ENCODE measurements around the gene ARVCF. TPM values are rescaled to one million over a fixed set of nuclear protein-coding genes. Genes with fewer than 3 reads are reported as not detected.

The ARVCF gene
- total and polyA plus RNA-seq, 2 donors (not counting 3 experiments of a cell fraction or from before 2014, with no cell fraction given), result 81.3 to 105 TPM

DNA sequence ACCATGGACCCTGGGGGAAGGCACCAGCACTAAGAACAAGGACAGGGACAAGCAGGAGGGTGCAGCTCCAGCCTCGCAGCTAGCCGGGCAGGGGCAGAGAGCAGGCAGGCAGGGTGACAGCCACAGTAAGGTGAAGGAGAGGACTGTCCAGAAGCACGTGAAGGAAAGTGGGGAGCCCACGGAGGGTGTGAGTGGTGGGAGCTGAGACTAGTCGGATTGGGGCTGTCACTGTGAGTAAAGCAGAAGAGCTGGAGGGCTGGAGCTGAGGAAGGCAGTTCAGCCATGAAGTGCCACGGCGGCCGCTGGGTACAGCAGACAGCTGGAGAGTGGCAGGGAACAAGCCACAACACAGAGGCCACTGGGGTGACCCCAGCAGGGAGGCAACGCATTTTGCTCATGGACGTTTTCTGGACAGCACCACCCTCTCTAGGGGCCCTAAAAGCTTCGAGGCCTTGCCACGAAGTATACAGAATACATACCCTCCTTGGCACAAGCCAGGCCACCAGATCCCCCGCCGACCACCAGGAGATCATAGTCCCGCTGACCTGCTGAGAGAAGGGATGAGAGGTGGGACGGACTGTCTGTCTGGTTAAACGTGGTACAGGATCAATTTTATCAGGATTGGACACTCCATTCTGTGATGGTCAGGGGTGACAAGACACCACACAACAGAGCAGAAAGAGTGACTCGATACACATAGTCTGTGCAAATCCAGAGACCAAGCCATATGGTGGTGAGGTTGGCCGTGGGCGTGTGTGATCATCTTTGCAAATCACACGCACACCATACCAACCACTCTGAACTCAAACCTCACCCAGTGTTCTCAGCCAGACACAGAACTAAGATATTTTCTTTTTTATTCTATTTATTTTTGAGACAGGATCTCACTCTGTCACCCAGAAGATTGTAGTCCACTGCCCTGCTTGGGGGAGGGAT, 85.8 kb downstream of the ARVCF start:
- H3K4me1 ChIP-seq (ENCODE audit: control insufficient read depth, extremely low read depth, insufficient read depth, low read length), result no peaks in the 10 kb centered on the region
- no peaks in the 10 kb centered on the region for H3K9me1 ChIP-seq (replicated peaks; ENCODE audit: control insufficient read depth, extremely low read depth, insufficient read depth, low read length)
- H3K9me3 ChIP-seq (replicated peaks; ENCODE audit: control insufficient read depth, insufficient read depth, low read length), result no peaks in the 10 kb centered on the region
- dilution Hi-C loops (cut with MboI; ENCODE audit: extremely low pct_ligation_motif_present, low sequenced_read_pairs), result no loop called here
- FAIRE-seq, result no peak
- DNase-seq (ENCODE audit: low read depth, low spot score), result no peak
- H3K36me3 ChIP-seq (ENCODE audit: control insufficient read depth in 2 of 2, extremely low read depth in 1 of 2, insufficient read depth in 2 of 2, low read length in 2 of 2), result peaks cover 0 to 3% of the 10 kb centered on the region in 2 experiments
- BruUV-seq (replicated peaks), result no TSS peak
- H3K9ac ChIP-seq (replicated peaks; ENCODE audit: extremely low read depth, insufficient read depth, low read length), result no peak overlapping the region
- ChIA-PET CTCF (interaction anchor here (1.7 kb wide), 1 partner anchor 21 kb away, joined by 7 read pairs; no protein-coding TSS in a partner anchor), POLR2A (no interaction called here)
- no peaks in the 10 kb centered on the region for H3K79me2 ChIP-seq (ENCODE audit: control insufficient read depth, insufficient read depth, low read length)
- no peaks in the 10 kb centered on the region for H4K20me1 ChIP-seq (replicated peaks; ENCODE audit: control insufficient read depth, extremely low read depth, insufficient read depth, low read length)
- TF ChIP-seq GATA2 (IDR thresholded peaks at IDR 0.05; ENCODE audit: insufficient read depth, insufficient read length, low read depth, low read length) (no peak), POLR2A (IDR thresholded peaks at IDR 0.05; ENCODE audit: low read depth, low read length) (no peak), MYC (IDR thresholded peaks at IDR 0.05; ENCODE audit: low read depth, low read length) (no peak)
- no peak overlapping the region for H2AFZ ChIP-seq (ENCODE audit: low read depth, low read length)
- H3K27ac ChIP-seq (ENCODE audit: insufficient read depth, low read depth, low read length), result no peak overlapping the region
- no peak overlapping the region for H3K4me3 ChIP-seq (replicated peaks in 1 of 3; ENCODE audit: insufficient read depth in 1 of 3, low read depth in 1 of 3, low read length in 3 of 3)
- no peaks in the 10 kb centered on the region for H3K27me3 ChIP-seq (ENCODE audit: control insufficient read depth in 2 of 2, insufficient read depth in 2 of 2, low read length in 2 of 2)
- H3K4me2 ChIP-seq (ENCODE audit: insufficient read depth, low read length), result no peak overlapping the region
- intact Hi-C loops (cut with micrococcal nuclease), result no loop called here

DNA sequence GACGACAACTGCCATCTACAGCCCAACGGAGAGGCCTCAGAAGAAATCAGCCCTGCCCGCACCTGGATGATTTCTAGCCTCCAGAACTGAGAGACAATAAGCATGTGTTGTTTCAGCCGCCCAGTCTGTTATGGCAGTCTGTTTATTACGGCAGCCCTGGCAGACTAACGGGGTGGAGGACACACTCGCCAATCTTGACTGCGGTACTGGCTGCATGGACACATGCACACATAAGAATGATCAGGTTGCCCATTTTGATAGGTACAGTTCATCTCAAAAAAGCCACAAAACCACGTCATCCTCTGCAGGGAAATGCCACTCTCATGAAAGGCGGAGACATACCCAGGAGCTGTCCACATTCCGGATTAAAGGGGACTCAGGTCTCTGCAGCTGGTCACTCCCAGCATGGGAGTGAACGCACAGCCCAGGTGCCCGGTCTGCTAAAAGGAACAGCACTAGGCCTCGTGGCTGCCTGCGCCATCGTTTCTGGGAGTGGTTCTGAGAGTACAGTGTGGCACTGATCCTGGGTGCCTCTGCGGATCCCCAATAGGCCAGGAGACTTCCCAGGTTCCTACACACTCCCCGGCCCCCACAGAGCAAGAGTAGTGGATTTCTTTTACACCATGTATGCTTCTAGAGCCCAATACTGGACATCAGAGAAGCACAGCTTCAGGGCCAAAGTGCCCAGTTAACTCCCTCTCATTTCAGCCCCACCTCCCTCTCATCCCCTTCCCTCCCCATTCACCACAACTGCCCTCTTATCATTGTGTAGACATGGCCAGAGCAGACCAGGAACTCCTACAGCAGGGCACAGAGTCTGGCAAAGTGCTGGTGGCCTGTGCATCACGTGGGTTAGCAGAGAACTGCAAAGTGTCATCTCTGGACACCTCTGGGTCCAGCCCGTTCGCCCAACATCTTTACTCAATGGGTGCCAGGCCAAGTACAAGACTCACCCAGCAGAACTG, 86.8 kb downstream of the ARVCF start:
- no peak for FAIRE-seq
- no peaks in the 10 kb centered on the region for H3K27me3 ChIP-seq (ENCODE audit: control insufficient read depth in 2 of 2, insufficient read depth in 2 of 2, low read length in 2 of 2)
- no peaks in the 10 kb centered on the region for H3K4me1 ChIP-seq (ENCODE audit: control insufficient read depth, extremely low read depth, insufficient read depth, low read length)
- no TSS peak for BruUV-seq (replicated peaks)
- no peaks in the 10 kb centered on the region for H4K20me1 ChIP-seq (replicated peaks; ENCODE audit: control insufficient read depth, extremely low read depth, insufficient read depth, low read length)
- POLR2A ChIA-PET, result no interaction called here
- TF ChIP-seq CTCF (IDR thresholded peaks at IDR 0.05; ENCODE audit: extremely low read depth in 1 of 2, insufficient read depth in 1 of 2, low read depth in 1 of 2, low read length in 2 of 2) (no peak), FOS (IDR thresholded peaks at IDR 0.05; ENCODE audit: borderline replicate concordance, insufficient read depth, low read length) (no peak), MYC (IDR thresholded peaks at IDR 0.05; ENCODE audit: low read depth, low read length) (no peak), POLR2A (IDR thresholded peaks at IDR 0.05; ENCODE audit: low read depth, low read length) (no peak), GATA2 (IDR thresholded peaks at IDR 0.05; ENCODE audit: insufficient read depth, insufficient read length, low read depth, low read length) (no peak), JUN (IDR thresholded peaks at IDR 0.05; ENCODE audit: borderline replicate concordance, insufficient read depth, insufficient read length, low read depth) (no peak), POLR2AphosphoS5 (IDR thresholded peaks at IDR 0.05; ENCODE audit: insufficient read depth, low read depth, low read length) (no peak), EZH2 (IDR thresholded peaks at IDR 0.05; ENCODE audit: borderline replicate concordance, low read depth, low read length, severe bottlenecking) (no peak)
- TF ChIP-seq, protein P1, sequence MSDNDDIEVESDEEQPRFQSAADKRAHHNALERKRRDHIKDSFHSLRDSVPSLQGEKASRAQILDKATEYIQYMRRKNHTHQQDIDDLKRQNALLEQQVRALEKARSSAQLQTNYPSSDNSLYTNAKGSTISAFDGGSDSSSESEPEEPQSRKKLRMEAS (IDR thresholded peaks at IDR 0.05; ENCODE audit: insufficient read depth, insufficient read length), result no peak
- CTCF ChIA-PET, result interaction anchor here (1.7 kb wide), 1 partner anchor 20 kb away, joined by 7 read pairs; no protein-coding TSS in a partner anchor
- peaks cover 0 to 3% of the 10 kb centered on the region in 2 experiments for H3K36me3 ChIP-seq (ENCODE audit: control insufficient read depth in 2 of 2, extremely low read depth in 1 of 2, insufficient read depth in 2 of 2, low read length in 2 of 2)
- H3K9me3 ChIP-seq (replicated peaks; ENCODE audit: control insufficient read depth, insufficient read depth, low read length), result no peaks in the 10 kb centered on the region
- no peaks in the 10 kb centered on the region for H3K79me2 ChIP-seq (ENCODE audit: control insufficient read depth, insufficient read depth, low read length)
- DNase-seq (ENCODE audit: low read depth, low spot score), result no peak
- no peak overlapping the region for H3K9ac ChIP-seq (replicated peaks; ENCODE audit: extremely low read depth, insufficient read depth, low read length)
- intact Hi-C loops (cut with micrococcal nuclease), result no loop called here
- H3K27ac ChIP-seq (ENCODE audit: insufficient read depth, low read depth, low read length), result no peak overlapping the region
- no peak overlapping the region for H3K4me2 ChIP-seq (ENCODE audit: insufficient read depth, low read length)
- dilution Hi-C loops (cut with MboI; ENCODE audit: extremely low pct_ligation_motif_present, low sequenced_read_pairs), result no loop called here
- no peak overlapping the region for H2AFZ ChIP-seq (ENCODE audit: low read depth, low read length)
- no peaks in the 10 kb centered on the region for H3K9me1 ChIP-seq (replicated peaks; ENCODE audit: control insufficient read depth, extremely low read depth, insufficient read depth, low read length)
- no peak overlapping the region for H3K4me3 ChIP-seq (replicated peaks in 1 of 3; ENCODE audit: insufficient read depth in 1 of 3, low read depth in 1 of 3, low read length in 3 of 3)

All from endothelial cell of umbilical vein (primary cell).